ENCODE measurements around the gene SFTPB.

The SFTPB gene

DNA sequence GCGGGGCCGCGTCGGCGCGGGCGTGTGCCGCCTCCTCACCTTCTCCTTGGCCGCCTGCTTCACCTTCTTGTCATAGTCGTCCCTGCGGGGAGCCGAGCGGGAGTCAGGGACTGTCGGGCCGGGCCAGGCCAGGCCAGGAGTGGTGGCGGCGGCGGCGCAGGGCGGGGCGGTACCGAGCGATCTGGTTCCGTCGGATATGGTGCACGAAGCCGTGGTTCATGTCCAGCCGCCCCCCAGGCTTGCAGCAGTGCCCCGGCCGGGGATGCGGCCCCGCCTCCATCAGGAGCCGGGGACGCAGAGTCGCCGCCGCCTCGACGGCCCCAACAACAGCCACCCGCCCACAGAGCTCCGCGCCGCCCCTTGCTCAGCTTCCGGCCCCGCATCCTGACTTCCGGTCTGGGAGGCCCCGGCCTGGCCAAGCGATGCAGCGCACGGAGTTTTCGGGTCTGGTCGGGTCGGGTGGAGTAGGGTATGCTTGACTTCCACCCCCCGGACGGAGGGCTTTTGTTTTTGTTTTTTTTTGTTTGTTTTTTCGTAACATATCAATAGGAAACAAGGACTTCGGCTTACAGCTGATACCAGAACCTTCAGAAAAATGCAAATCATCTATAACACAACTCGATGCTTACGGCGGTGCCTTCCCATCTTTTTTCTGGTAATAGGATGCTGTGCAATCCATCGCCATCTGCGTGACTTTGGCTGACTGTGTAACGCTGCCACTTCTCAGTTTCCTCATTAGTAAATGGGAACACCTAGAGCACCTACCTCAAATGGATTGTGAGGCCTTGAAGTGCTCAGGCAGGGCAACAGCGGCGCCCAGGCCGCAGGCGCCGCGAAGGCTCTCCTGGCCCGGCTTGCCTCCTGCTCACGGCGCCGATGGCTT lies 56.1 kb downstream of the SFTPB start, which contains the start of gene C2orf68:
Gene C2orf68 (minus strand): TSS at position 362 of the 883 bp plus-strand sequence. CDS start 82 bp downstream, at position 280.
- peak within 1 kb of the TSS; percentile 68 for H3K4me3 ChIP-seq (ENCODE audit: low read length)
- TF ChIP-seq ZNF274 (IDR thresholded peaks at IDR 0.05; ENCODE audit: low read depth, low read length): no peak

- peak overlapping the region; percentile 68 for H3K4me3 ChIP-seq (ENCODE audit: low read length)
- no peak for TF ChIP-seq ZNF274 (IDR thresholded peaks at IDR 0.05; ENCODE audit: low read depth, low read length)
These were observed 56.7 kb downstream of the SFTPB start for GRCh38 chr2:85611217-85611704.

All from GM08714 (cell line).